Glomerular endothelial cell (primary cell): Measurements from ENCODE around the gene PCDHA4. TPM values are rescaled to one million over a fixed set of nuclear protein-coding genes. Genes with fewer than 3 reads are reported as not detected.

ENCODE experiments used
- DNase-seq: peaks from one replicate; pipeline ENCODE4 v3.0.0-alpha.2; 2011; ENCODE audit warnings: low read depth, low spot score; ENCODE audit errors: extremely low read depth
- total RNA-seq: library from RNA; depleted of rRNA; stranded (reverse); fragments of >200 nt; gene quantifications from 2 replicates; pipeline ENCODE4 v1.2.3, GENCODE V29; 2015

The PCDHA4 gene
- total RNA-seq, 1 donor from 2014 or later, result 0.29 TPM

- DNase-seq, result no peak
These were observed 49.2 kb downstream of the PCDHA4 start, which contains the start of gene PCDHA10 for GRCh38 chr5:140855772-140856674. TSS of gene PCDHA10 (plus strand) at chr5:140855897. CDS start at chr5:140856049, 152 bp downstream.

GRCh38 chr5:140857177-140857986, 50.5 kb downstream of the PCDHA4 start:
- DNase-seq, result no peak

- DNase-seq, result no peak
These were observed 51.0 kb downstream of the PCDHA4 start for GRCh38 chr5:140857987-140858240.

- no peak for DNase-seq
These were observed 55.8 kb downstream of the PCDHA4 start for GRCh38 chr5:140862441-140863295.

Other genes starting within 250 kb of the PCDHA4 start
- 24.3 and 38.4 TPM in 2 replicates for gene SRA1, start 249.6 kb upstream of the PCDHA4 start, total RNA-seq
- 10.4 and 16.5 TPM in 2 replicates for gene APBB3, start 242.5 kb upstream of the PCDHA4 start, total RNA-seq
- gene SLC35A4, start 242.2 kb upstream of the PCDHA4 start, total RNA-seq, result 42.1 and 47.1 TPM in 2 replicates
- 0.23 TPM in 1 of 2 replicates, not detected in the other for gene CD14, start 173.9 kb upstream of the PCDHA4 start, total RNA-seq
- 31.9 and 49.7 TPM in 2 replicates for gene TMCO6, start 167.6 kb upstream of the PCDHA4 start, total RNA-seq
- gene NDUFA2, start 159.4 kb upstream of the PCDHA4 start, total RNA-seq, result 44.9 and 58.9 TPM in 2 replicates
- gene IK, start 159.2 kb upstream of the PCDHA4 start, total RNA-seq, result 76.4 and 90.9 TPM in 2 replicates
- gene WDR55, start 142.2 kb upstream of the PCDHA4 start, total RNA-seq, result 20.5 and 21.3 TPM in 2 replicates
- gene DND1, start 133.5 kb upstream of the PCDHA4 start, total RNA-seq, result 0.29 and 1.1 TPM in 2 replicates
- gene HARS1, start 115.7 kb upstream of the PCDHA4 start, total RNA-seq, result 76.7 and 101 TPM in 2 replicates
- gene HARS2, start 115.6 kb upstream of the PCDHA4 start, total RNA-seq, result 28.4 and 32.1 TPM in 2 replicates
- 21.1 and 24.3 TPM in 2 replicates for gene ZMAT2, start 106.6 kb upstream of the PCDHA4 start, total RNA-seq
- 0.06 TPM in 1 of 2 replicates, not detected in the other for gene PCDHA1, start 20.9 kb upstream of the PCDHA4 start, total RNA-seq
- 0.15 TPM in 1 of 2 replicates, not detected in the other for gene PCDHA2, start 12.2 kb upstream of the PCDHA4 start, total RNA-seq
- 0.05 and 0.35 TPM in 2 replicates for gene PCDHA3, start 6.0 kb upstream of the PCDHA4 start, total RNA-seq
- gene PCDHA5, start 14.5 kb downstream of the PCDHA4 start, total RNA-seq, result 0.18 TPM in 1 of 2 replicates, not detected in the other
- gene PCDHA6, start 20.9 kb downstream of the PCDHA4 start, total RNA-seq, result 0.23 and 0.58 TPM in 2 replicates
- 0.05 and 0.64 TPM in 2 replicates for gene PCDHA7, start 27.2 kb downstream of the PCDHA4 start, total RNA-seq
- 0.18 TPM in 1 of 2 replicates, not detected in the other for gene PCDHA8, start 34.1 kb downstream of the PCDHA4 start, total RNA-seq
- gene PCDHA9, start 41.3 kb downstream of the PCDHA4 start, total RNA-seq, result 0.06 and 0.19 TPM in 2 replicates
- under 0.01 and 0.47 TPM in 2 replicates for gene PCDHA10, start 48.8 kb downstream of the PCDHA4 start, total RNA-seq
- gene PCDHA11, start 61.9 kb downstream of the PCDHA4 start, total RNA-seq, result 0.23 TPM in 1 of 2 replicates, not detected in the other
- gene PCDHA12, start 68.2 kb downstream of the PCDHA4 start, total RNA-seq, result not detected in 2 replicates
- 0.10 and 0.12 TPM in 2 replicates for gene PCDHA13, start 75.1 kb downstream of the PCDHA4 start, total RNA-seq
- gene PCDHAC1, start 119.2 kb downstream of the PCDHA4 start, total RNA-seq, result 0.06 TPM in 1 of 2 replicates, not detected in the other
- gene PCDHAC2, start 159.4 kb downstream of the PCDHA4 start, total RNA-seq, result not detected in 2 replicates
- not detected in 2 replicates for gene PCDHB1, start 244.3 kb downstream of the PCDHA4 start, total RNA-seq